SK-N-MC (cell line): ENCODE data around the gene PKMYT1.

Source experiments
- EZH2 ChIP-seq: fragments of 200-600 bp; sonication (generic); IDR thresholded peaks from one replicate; pipeline ENCODE4 v1.6.1; 2017; ENCODE audit warnings: antibody characterized with exemption
- FOXP2 ChIP-seq: optimal IDR thresholded peaks from 2 replicates; pipeline ENCODE3; 2011; ENCODE audit warnings: mild to moderate bottlenecking, moderate library complexity; ENCODE audit not compliant: insufficient read depth; ENCODE audit errors: extremely low read length, control extremely low read depth
- POLR2AphosphoS5 ChIP-seq: IDR thresholded peaks from 2 replicates; pipeline ENCODE4 v1.6.1; 2012; ENCODE audit warnings: mild to moderate bottlenecking, low read depth, low read length, borderline replicate concordance

GRCh38 chr16:2966043-2966807 lies 14.0 kb downstream of the PKMYT1 start:
- TF ChIP-seq EZH2 = no peak
- TF ChIP-seq POLR2AphosphoS5 = no peak
- no peak for TF ChIP-seq FOXP2
